Skeletal muscle tissue (tissue), 4 donors: Measurements from ENCODE around the gene METTL13. TPM values are rescaled to one million over a fixed set of nuclear protein-coding genes. Genes with fewer than 3 reads are reported as not detected.
A peak's percentile ranks its signal among the peaks of the same experiment; 100 is the strongest.

Source experiments
- H3K27ac ChIP-seq: one replicate; pipeline ENCODE4 v1.7.0; 2013; ENCODE audit warnings: mild to moderate bottlenecking, low read depth, low read length, inconsistent platforms
- H3K27me3 ChIP-seq, 3 donors: one replicate each; pipeline ENCODE4 v1.7.0; 2013; ENCODE audit warnings: low read length in 3 of 3; ENCODE audit not compliant: control insufficient read depth in 3 of 3, insufficient read depth in 3 of 3
- H3K36me3 ChIP-seq, 3 donors: one replicate each; pipeline ENCODE4 v1.7.0; 2013; ENCODE audit warnings: low read length in 3 of 3; ENCODE audit not compliant: control insufficient read depth in 3 of 3, insufficient read depth in 3 of 3
- H3K4me1 ChIP-seq, 3 donors: one replicate each; pipeline ENCODE4 v1.7.0; 2013; ENCODE audit warnings: low read length in 3 of 3, mild to moderate bottlenecking in 3 of 3; ENCODE audit not compliant: control insufficient read depth in 3 of 3, insufficient read depth in 3 of 3
- H3K4me3 ChIP-seq, 3 donors: one replicate each; pipeline ENCODE4 v1.7.0; 2013; ENCODE audit warnings: low read length in 3 of 3
- H3K9ac ChIP-seq, 3 donors: one replicate each; pipeline ENCODE4 v1.7.0; 2013; ENCODE audit warnings: low read length in 3 of 3, mild to moderate bottlenecking in 3 of 3, moderate library complexity in 2 of 3, low read depth in 1 of 3
- H3K9me3 ChIP-seq, 3 donors: one replicate each; pipeline ENCODE4 v1.7.0; 2013; ENCODE audit warnings: low read length in 3 of 3; ENCODE audit not compliant: control insufficient read depth in 3 of 3
- total RNA-seq: library from RNA; depleted of rRNA; stranded (reverse); fragments of >200 nt; gene quantifications from one replicate; pipeline ENCODE4 v1.2.3, GENCODE V29; 2014
- donor health status: Osteomylitis.

Gene METTL13
- total RNA-seq, 1 donor from 2014 or later: 11.0 TPM

GRCh38 chr1:171809834-171810233 lies 28.4 kb downstream of the METTL13 start:
- Histone ChIP-seq H3K4me3 (no peak overlapping the region), H3K36me3 (no peaks in the 10 kb centered on the region), H3K9ac (no peak overlapping the region), H3K27me3 (no peaks in the 10 kb centered on the region), H3K9me3 (no peaks in the 10 kb centered on the region), H3K4me1 (peaks cover 0 to 4% (median 0%) of the 10 kb centered on the region in 3 donors), H3K27ac (no peak overlapping the region)

GRCh38 chr1:171811672-171812071 lies 30.2 kb downstream of the METTL13 start:
- no peaks in the 10 kb centered on the region for H3K27me3 ChIP-seq
- no peak overlapping the region for H3K27ac ChIP-seq
- H3K36me3 ChIP-seq: no peaks in the 10 kb centered on the region
- H3K4me1 ChIP-seq: no peaks in the 10 kb centered on the region
- H3K4me3 ChIP-seq: no peak overlapping the region
- no peak overlapping the region for H3K9ac ChIP-seq
- H3K9me3 ChIP-seq: no peaks in the 10 kb centered on the region

GRCh38 chr1:171814692-171815091 lies 33.2 kb downstream of the METTL13 start:
- H3K9ac ChIP-seq: no peak overlapping the region
- no peaks in the 10 kb centered on the region for H3K9me3 ChIP-seq
- H3K4me3 ChIP-seq: no peak overlapping the region
- H3K27ac ChIP-seq: no peak overlapping the region
- H3K36me3 ChIP-seq: no peaks in the 10 kb centered on the region
- H3K27me3 ChIP-seq: no peaks in the 10 kb centered on the region
- peaks cover 0 to 11% (median 3%) of the 10 kb centered on the region in 3 donors for H3K4me1 ChIP-seq

DNA sequence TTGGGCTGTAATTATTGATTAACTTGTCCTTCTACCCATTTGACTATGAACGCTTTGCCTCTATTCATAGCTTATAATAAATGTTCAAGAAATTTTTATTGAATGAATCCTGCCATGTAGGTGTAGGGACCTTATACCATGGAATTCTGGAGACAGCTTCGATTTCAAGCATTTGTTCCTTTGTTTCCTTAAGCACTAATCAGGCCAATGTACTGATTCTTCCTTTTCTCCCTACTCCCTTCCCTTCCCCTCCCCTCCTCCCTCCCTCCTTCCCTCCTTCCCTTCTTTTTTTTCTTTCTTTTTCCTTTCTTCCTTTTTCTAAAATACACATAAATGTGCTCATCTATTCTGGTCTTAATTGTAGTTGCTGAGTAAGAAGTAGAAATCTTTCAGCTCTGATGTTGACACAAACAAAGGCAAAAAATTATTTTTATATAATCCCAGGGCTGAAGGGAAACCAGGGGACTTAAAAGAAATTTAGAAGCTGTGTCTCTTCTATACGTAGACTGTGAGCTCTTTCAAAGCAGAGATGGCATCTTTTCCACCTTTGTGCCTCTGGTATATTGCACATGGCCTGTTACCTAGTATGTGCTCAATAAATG lies 34.9 kb downstream of the METTL13 start:
- peaks cover 0 to 11% (median 3%) of the 10 kb centered on the region in 3 donors for H3K4me1 ChIP-seq
- no peak overlapping the region for H3K4me3 ChIP-seq
- H3K27ac ChIP-seq: no peak overlapping the region
- H3K27me3 ChIP-seq: no peaks in the 10 kb centered on the region
- no peaks in the 10 kb centered on the region for H3K36me3 ChIP-seq
- no peaks in the 10 kb centered on the region for H3K9me3 ChIP-seq
- H3K9ac ChIP-seq: no peak overlapping the region

- Histone ChIP-seq H3K27me3 (no peaks in the 10 kb centered on the region), H3K36me3 (no peaks in the 10 kb centered on the region), H3K4me3 (no peak overlapping the region), H3K9ac (no peak overlapping the region), H3K27ac (peak overlapping the region; percentile 43), H3K4me1 (peaks cover 0 to 11% (median 3%) of the 10 kb centered on the region in 3 donors), H3K9me3 (no peaks in the 10 kb centered on the region)
These were observed 36.2 kb downstream of the METTL13 start for GRCh38 chr1:171817511-171818265.

GRCh38 chr1:171819946-171820345 lies 38.5 kb downstream of the METTL13 start:
- Histone ChIP-seq H3K9ac (no peak overlapping the region), H3K9me3 (no peaks in the 10 kb centered on the region), H3K27ac (no peak overlapping the region), H3K4me1 (peaks cover 0 to 11% (median 3%) of the 10 kb centered on the region in 3 donors), H3K27me3 (no peaks in the 10 kb centered on the region), H3K4me3 (no peak overlapping the region), H3K36me3 (no peaks in the 10 kb centered on the region)

DNA sequence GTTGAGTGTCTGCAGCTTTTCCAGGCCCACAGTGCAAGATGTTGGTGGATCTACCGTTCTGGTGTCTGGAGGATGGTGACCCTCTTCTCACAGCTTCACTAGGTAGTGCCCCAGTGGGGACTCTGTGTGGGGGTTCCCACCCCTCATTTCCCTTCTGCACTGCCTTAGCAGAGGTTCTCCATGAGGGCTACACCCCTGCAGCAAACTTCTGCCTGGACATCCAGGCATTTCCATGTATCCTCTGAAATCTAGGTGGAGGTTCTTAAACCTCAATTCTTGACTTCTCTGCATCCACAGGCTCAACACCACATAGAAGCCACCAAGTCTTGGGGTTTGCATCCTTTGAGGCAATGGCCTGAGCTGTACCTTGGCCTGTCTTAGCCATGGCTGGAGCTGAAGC lies 45.5 kb downstream of the METTL13 start:
- no peak overlapping the region for H3K4me3 ChIP-seq
- no peaks in the 10 kb centered on the region for H3K36me3 ChIP-seq
- peaks cover 0 to 5% (median 4%) of the 10 kb centered on the region in 3 donors for H3K9me3 ChIP-seq
- no peak overlapping the region for H3K27ac ChIP-seq
- no peak overlapping the region for H3K9ac ChIP-seq
- H3K27me3 ChIP-seq: no peaks in the 10 kb centered on the region
- no peaks in the 10 kb centered on the region for H3K4me1 ChIP-seq

GRCh38 chr1:171828794-171829193 lies 47.3 kb downstream of the METTL13 start:
- Histone ChIP-seq H3K9ac (no peak overlapping the region), H3K9me3 (peaks cover 0 to 5% (median 4%) of the 10 kb centered on the region in 3 donors), H3K4me1 (no peaks in the 10 kb centered on the region), H3K4me3 (no peak overlapping the region), H3K36me3 (no peaks in the 10 kb centered on the region), H3K27ac (no peak overlapping the region), H3K27me3 (no peaks in the 10 kb centered on the region)

GRCh38 chr1:171833091-171833825 lies 51.8 kb downstream of the METTL13 start:
- H3K4me3 ChIP-seq: no peak overlapping the region
- H3K9me3 ChIP-seq: peaks cover 0 to 3% (median 0%) of the 10 kb centered on the region in 3 donors
- no peak overlapping the region for H3K9ac ChIP-seq
- H3K27me3 ChIP-seq: no peaks in the 10 kb centered on the region
- no peak overlapping the region for H3K27ac ChIP-seq
- H3K36me3 ChIP-seq: no peaks in the 10 kb centered on the region
- no peaks in the 10 kb centered on the region for H3K4me1 ChIP-seq

DNA sequence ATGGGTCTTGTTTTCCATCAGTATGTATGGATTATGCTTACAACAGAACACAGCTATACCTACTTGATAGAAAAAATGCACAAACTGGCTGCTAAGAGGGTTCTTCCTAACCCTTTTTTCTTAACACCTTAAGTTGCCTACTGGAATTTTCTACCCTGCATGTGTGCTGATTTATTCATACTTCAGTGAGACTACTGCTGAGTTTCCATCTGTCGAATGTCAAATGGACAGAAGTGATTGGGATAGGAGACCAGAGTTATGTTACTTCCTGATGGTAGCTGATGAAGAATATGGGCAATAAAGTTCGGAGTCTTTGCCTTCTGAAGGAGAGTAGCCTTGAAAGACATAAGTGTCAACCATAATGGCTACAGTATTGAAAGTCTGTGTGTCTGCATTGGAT lies 53.4 kb downstream of the METTL13 start:
- Histone ChIP-seq H3K9me3 (no peaks in the 10 kb centered on the region), H3K27me3 (no peaks in the 10 kb centered on the region), H3K4me1 (no peaks in the 10 kb centered on the region), H3K36me3 (no peaks in the 10 kb centered on the region), H3K4me3 (no peak overlapping the region), H3K9ac (no peak overlapping the region), H3K27ac (no peak overlapping the region)
